HL-60 (cell line): ENCODE data around the gene APOA5.

Experiments used
- DNase-seq, 2 experiments: peaks; one replicate each; pipeline ENCODE4 v3.0.0-alpha.2; 2010 to 2020; ENCODE audit warnings: low read depth in 1 of 2, low spot score in 1 of 2
- H3K27ac ChIP-seq: fragments of 250-450 bp; sonication (Bioruptor Pico); replicated peaks from 2 replicates; pipeline ENCODE4 v1.5.1; 2020; ENCODE audit warnings: mild to moderate bottlenecking, moderate library complexity
- H3K27me3 ChIP-seq: fragments of 250-450 bp; sonication (Bioruptor Pico); 2 replicates; pipeline ENCODE4 v1.5.1; 2021; ENCODE audit warnings: mild to moderate bottlenecking, moderate library complexity; ENCODE audit not compliant: insufficient read depth, poor library complexity, severe bottlenecking
- H3K4me3 ChIP-seq: replicated peaks from 2 replicates; pipeline ENCODE4 v1.5.1; 2011; ENCODE audit warnings: mild to moderate bottlenecking, control low read depth, low read length; ENCODE audit not compliant: insufficient read depth
- CTCF ChIP-seq: IDR thresholded peaks from one replicate; pipeline ENCODE4 v1.5.1; 2011; ENCODE audit warnings: low read length, control low read depth, inconsistent platforms; ENCODE audit not compliant: insufficient read depth
- GABPA ChIP-seq: IDR thresholded peaks from 2 replicates; pipeline ENCODE4 v1.6.1; 2012; ENCODE audit warnings: low read depth
- POLR2AphosphoS5 ChIP-seq: IDR thresholded peaks from 2 replicates; pipeline ENCODE4 v1.6.1; 2012; ENCODE audit warnings: low read depth
- SPI1 ChIP-seq: IDR thresholded peaks from 2 replicates; pipeline ENCODE4 v1.6.1; 2012; ENCODE audit warnings: low read depth, mild to moderate bottlenecking, borderline replicate concordance
- TF ChIP-seq, protein P1 (sequence below): IDR thresholded peaks from 2 replicates; pipeline ENCODE4 v1.6.1; 2012; ENCODE audit warnings: low read depth; ENCODE audit not compliant: insufficient replicate concordance

The APOA5 gene

DNA sequence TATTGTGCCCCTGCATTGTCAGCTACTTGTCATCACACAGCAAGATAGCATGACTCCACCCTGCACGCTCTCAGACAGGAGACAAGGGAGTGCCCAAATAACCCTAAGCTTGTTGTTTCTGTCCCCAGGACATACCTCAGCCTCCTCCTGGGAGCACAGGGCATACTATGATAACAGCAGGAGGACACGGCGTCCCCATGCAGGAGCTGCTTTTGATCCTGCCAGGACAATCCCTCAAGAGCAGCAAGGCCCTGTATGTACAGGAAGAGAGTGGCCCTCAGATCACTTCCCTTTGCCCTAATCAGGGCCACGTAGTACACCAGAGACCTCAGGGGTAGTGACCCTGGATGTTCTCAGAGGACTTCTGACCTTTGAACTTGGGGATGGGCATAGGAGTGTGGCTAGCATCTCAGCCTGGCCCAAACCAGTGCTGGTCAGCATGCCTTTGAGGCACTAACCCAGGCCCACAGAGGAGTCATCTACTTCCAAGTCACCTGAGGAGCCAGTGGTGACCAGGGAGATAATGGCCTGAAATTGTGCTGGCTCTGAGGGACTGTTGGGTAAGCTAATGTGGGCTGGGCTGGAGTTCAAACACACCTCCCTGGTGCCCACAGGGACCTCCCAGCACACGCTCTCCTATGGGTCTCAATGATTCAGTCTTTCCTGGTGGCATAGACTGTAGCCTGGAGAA lies 22.2 kb upstream of the APOA5 start:
- H3K4me3 ChIP-seq: no peak overlapping the region
- TF ChIP-seq CTCF (no peak), POLR2AphosphoS5 (no peak), SPI1 (no peak), GABPA (no peak)
- TF ChIP-seq, protein P1, sequence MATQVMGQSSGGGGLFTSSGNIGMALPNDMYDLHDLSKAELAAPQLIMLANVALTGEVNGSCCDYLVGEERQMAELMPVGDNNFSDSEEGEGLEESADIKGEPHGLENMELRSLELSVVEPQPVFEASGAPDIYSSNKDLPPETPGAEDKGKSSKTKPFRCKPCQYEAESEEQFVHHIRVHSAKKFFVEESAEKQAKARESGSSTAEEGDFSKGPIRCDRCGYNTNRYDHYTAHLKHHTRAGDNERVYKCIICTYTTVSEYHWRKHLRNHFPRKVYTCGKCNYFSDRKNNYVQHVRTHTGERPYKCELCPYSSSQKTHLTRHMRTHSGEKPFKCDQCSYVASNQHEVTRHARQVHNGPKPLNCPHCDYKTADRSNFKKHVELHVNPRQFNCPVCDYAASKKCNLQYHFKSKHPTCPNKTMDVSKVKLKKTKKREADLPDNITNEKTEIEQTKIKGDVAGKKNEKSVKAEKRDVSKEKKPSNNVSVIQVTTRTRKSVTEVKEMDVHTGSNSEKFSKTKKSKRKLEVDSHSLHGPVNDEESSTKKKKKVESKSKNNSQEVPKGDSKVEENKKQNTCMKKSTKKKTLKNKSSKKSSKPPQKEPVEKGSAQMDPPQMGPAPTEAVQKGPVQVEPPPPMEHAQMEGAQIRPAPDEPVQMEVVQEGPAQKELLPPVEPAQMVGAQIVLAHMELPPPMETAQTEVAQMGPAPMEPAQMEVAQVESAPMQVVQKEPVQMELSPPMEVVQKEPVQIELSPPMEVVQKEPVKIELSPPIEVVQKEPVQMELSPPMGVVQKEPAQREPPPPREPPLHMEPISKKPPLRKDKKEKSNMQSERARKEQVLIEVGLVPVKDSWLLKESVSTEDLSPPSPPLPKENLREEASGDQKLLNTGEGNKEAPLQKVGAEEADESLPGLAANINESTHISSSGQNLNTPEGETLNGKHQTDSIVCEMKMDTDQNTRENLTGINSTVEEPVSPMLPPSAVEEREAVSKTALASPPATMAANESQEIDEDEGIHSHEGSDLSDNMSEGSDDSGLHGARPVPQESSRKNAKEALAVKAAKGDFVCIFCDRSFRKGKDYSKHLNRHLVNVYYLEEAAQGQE: no peak
- no peak overlapping the region for H3K27ac ChIP-seq

DNA sequence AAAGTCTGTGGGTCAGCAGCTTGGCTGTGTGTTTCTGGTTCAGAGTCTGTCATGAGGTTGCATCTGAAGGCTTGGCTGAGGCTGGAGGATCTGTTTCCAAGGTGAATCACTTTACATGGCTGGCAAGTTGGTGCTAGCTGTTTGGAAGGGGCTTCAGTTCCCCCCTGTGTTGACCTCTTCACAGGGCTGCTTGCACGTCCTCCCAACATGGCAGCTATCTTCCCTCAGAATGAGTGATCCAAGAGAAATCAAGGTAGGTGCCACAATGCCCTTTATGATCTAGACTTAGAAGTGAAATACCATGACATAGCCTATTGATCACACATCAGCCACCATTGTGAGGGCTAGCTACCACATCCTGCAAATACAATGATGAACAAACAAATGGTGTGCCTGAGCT lies 21.5 kb upstream of the APOA5 start:
- TF ChIP-seq CTCF (no peak), POLR2AphosphoS5 (no peak), GABPA (no peak), SPI1 (no peak)
- TF ChIP-seq, protein P1: no peak
- Histone ChIP-seq H3K27ac (no peak overlapping the region), H3K27me3 (no peaks in the 10 kb centered on the region), H3K4me3 (no peak overlapping the region)
- no peak for DNase-seq

More for the DNA sequence above, 22.2 kb upstream of the APOA5 start:
- H3K27me3 ChIP-seq: no peaks in the 10 kb centered on the region
- DNase-seq: no peak

GRCh38 chr11:116812109-116812508 lies 20.4 kb upstream of the APOA5 start:
- Histone ChIP-seq H3K27me3 (no peaks in the 10 kb centered on the region), H3K4me3 (no peak overlapping the region), H3K27ac (no peak overlapping the region)
- TF ChIP-seq POLR2AphosphoS5: no peak
- TF ChIP-seq, protein P1: no peak
- no peak for TF ChIP-seq GABPA
- TF ChIP-seq CTCF: no peak
- TF ChIP-seq SPI1: no peak
- no peak for DNase-seq
